ENCODE results near the gene CTNNA2.

The CTNNA2 gene

GRCh38 chr2:80007777-80008503 is 495.1 kb downstream of the CTNNA2 start:
- no peak overlapping the region for H3K4me3 ChIP-seq (ENCODE audit: low read depth, low read length)
- DNase-seq (ENCODE audit: low read depth), result no peak
- TF ChIP-seq CTCF (IDR thresholded peaks at IDR 0.05; ENCODE audit: insufficient read depth, low read depth, low read length, missing control alignments), result no peak

- DNase-seq (ENCODE audit: low read depth), result no peak
- H3K4me3 ChIP-seq (ENCODE audit: low read depth, low read length), result no peak overlapping the region
- TF ChIP-seq CTCF (IDR thresholded peaks at IDR 0.05; ENCODE audit: insufficient read depth, low read depth, low read length, missing control alignments), result no peak
These were observed 495.7 kb downstream of the CTNNA2 start for GRCh38 chr2:80008596-80008995.

- H3K4me3 ChIP-seq (ENCODE audit: low read depth, low read length), result no peak overlapping the region
- TF ChIP-seq CTCF (IDR thresholded peaks at IDR 0.05; ENCODE audit: insufficient read depth, low read depth, low read length, missing control alignments), result no peak
- no peak for DNase-seq (ENCODE audit: low read depth)
These were observed 496.4 kb downstream of the CTNNA2 start for GRCh38 chr2:80009211-80009610.

- DNase-seq (ENCODE audit: low read depth), result no peak
- no peak for TF ChIP-seq CTCF (IDR thresholded peaks at IDR 0.05; ENCODE audit: insufficient read depth, low read depth, low read length, missing control alignments)
- no peak overlapping the region for H3K4me3 ChIP-seq (ENCODE audit: low read depth, low read length)
These were observed 499.2 kb downstream of the CTNNA2 start for GRCh38 chr2:80012061-80012460.

- no peak overlapping the region for H3K4me3 ChIP-seq (ENCODE audit: low read depth, low read length)
- DNase-seq (ENCODE audit: low read depth), result no peak
- no peak for TF ChIP-seq CTCF (IDR thresholded peaks at IDR 0.05; ENCODE audit: insufficient read depth, low read depth, low read length, missing control alignments)
These were observed 501.8 kb downstream of the CTNNA2 start for GRCh38 chr2:80014637-80015036.

- DNase-seq (ENCODE audit: low read depth), result no peak
- H3K4me3 ChIP-seq (ENCODE audit: low read depth, low read length), result no peak overlapping the region
- TF ChIP-seq CTCF (IDR thresholded peaks at IDR 0.05; ENCODE audit: insufficient read depth, low read depth, low read length, missing control alignments), result no peak
These were observed 503.3 kb downstream of the CTNNA2 start for GRCh38 chr2:80016171-80016570.
